Measurements from ENCODE around the gene FRMD5. TPM values are rescaled to one million over a fixed set of nuclear protein-coding genes. Genes with fewer than 3 reads are reported as not detected.

Gene FRMD5
- total RNA-seq, 1 experiment from 2014 or later = 27.2 TPM

DNA sequence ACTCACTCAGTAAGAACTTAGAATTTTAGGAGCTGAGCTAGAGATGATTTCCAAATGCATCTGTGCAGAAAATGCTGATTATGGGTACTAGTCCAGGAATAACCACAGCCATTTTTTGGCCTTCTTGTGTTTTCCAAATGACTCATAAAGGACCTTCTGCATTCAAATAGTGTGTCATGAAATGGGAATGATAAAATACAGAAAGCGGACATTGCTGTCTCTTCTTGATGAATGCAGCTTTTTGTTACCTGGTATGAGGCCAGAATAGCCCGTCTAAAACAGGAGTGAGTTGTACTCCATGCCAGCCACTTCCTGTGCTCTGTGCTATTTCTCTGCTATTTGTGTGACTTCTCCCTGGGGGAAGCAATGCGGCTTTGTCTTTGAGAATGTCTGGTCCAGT lies 20.5 kb upstream of the FRMD5 start:
- no peaks in the 10 kb centered on the region for H3K9me3 ChIP-seq (ENCODE audit: control insufficient read depth in 1 of 2, insufficient read depth in 1 of 2, low read depth in 1 of 2, low read length in 2 of 2)
- H2AFZ ChIP-seq (ENCODE audit: low read depth, low read length, poor library complexity, severe bottlenecking) = peak overlapping the region; percentile 93
- ATAC-seq (peak; percentile 75), DNase-seq (ENCODE audit: low read depth, low spot score) (peak; percentile 85)
- ChIA-PET RAD21 (ENCODE audit: low non-redundant PET in 1 of 2, low total read pairs in 2 of 2, uncharacterized antibody in 2 of 2, unreplicated experiment in 2 of 2) (no interaction called here), CTCF (interaction anchor here (1.4 kb wide), 1 partner anchor 311 kb away, joined by 3 read pairs; no protein-coding TSS in a partner anchor), POLR2A (no interaction called here)
- intact Hi-C loops (cut with micrococcal nuclease) = loop anchor here (5.0 kb wide), 1 partner anchor 287 kb away; no protein-coding TSS in a partner anchor
- BruUV-seq (replicated peaks) = no TSS peak
- peak overlapping the region; percentile 15; the same call in 1 of the 2 replicates for H3K9ac ChIP-seq (ENCODE audit: low read length)
- H3K4me3 ChIP-seq (replicated peaks in 1 of 2; ENCODE audit: low read depth in 1 of 2, low read length in 2 of 2) = peak overlapping the region in 1 of 2 experiments; percentile 27; a peak in 1 of 4 replicates
- no peaks in the 10 kb centered on the region for H3K36me3 ChIP-seq (ENCODE audit: control insufficient read depth in 1 of 2, insufficient read depth in 2 of 2, low read length in 2 of 2)
- no peaks in the 10 kb centered on the region for H3K9me2 ChIP-seq (ENCODE audit: insufficient read depth)
- H3K4me2 ChIP-seq (ENCODE audit: low read length) = peak overlapping the region; percentile 68
- H3K4me1 ChIP-seq (ENCODE audit: control insufficient read depth in 1 of 2, insufficient read depth in 2 of 2, low read length in 2 of 2) = peaks cover 18 to 56% of the 10 kb centered on the region in 2 experiments
- H3K79me2 ChIP-seq (ENCODE audit: insufficient read depth, low read length) = no peaks in the 10 kb centered on the region
- peak overlapping the region; percentile 73; the same call in 1 of the 2 replicates for H3K27ac ChIP-seq (ENCODE audit: low read depth, low read length)
- H3K27me3 ChIP-seq (ENCODE audit: insufficient read depth, low read length) = no peaks in the 10 kb centered on the region
- no peaks in the 10 kb centered on the region for H4K20me1 ChIP-seq (ENCODE audit: insufficient read depth)
- TF ChIP-seq ZFX (IDR thresholded peaks at IDR 0.05) = no peak
- peak; percentile 91 for TF ChIP-seq JUND (IDR thresholded peaks at IDR 0.05)
- TF ChIP-seq EGR1 (IDR thresholded peaks at IDR 0.05; ENCODE audit: low read depth) = no peak
- TF ChIP-seq CEBPB (IDR thresholded peaks at IDR 0.05; ENCODE audit: low read depth) = peak; percentile 59; the same call in 1 of the 2 replicates
- peak; percentile 80 for TF ChIP-seq CBX3 (IDR thresholded peaks at IDR 0.05; ENCODE audit: low read depth)
- TF ChIP-seq POLR2A (IDR thresholded peaks at IDR 0.05; ENCODE audit: borderline replicate concordance, extremely low read depth, insufficient read depth, insufficient read length) = no peak
- TF ChIP-seq RAD21 (IDR thresholded peaks at IDR 0.05; ENCODE audit: low read depth) = peak; percentile 8; the same call in 1 of the 2 replicates
- TF ChIP-seq SP1 (IDR thresholded peaks at IDR 0.05; ENCODE audit: low read depth) = peak; percentile 79
- TF ChIP-seq YY1 (IDR thresholded peaks at IDR 0.05; ENCODE audit: extremely low read depth, insufficient replicate concordance, low read depth, low read length) = peak; percentile 81
- peak; percentile 60; the same call in 1 of the 2 replicates for TF ChIP-seq SRF (IDR thresholded peaks at IDR 0.05; ENCODE audit: low read depth)
- TF ChIP-seq, protein P1, sequence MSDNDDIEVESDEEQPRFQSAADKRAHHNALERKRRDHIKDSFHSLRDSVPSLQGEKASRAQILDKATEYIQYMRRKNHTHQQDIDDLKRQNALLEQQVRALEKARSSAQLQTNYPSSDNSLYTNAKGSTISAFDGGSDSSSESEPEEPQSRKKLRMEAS (IDR thresholded peaks at IDR 0.05) = peak; percentile 41; the same call in 1 of the 2 replicates
- TF ChIP-seq EZH2 (IDR thresholded peaks at IDR 0.05) = no peak
- TF ChIP-seq ZNF274 (IDR thresholded peaks at IDR 0.05; ENCODE audit: low read depth, low read length) = no peak
- TF ChIP-seq TCF7L2 (IDR thresholded peaks at IDR 0.05; ENCODE audit: borderline replicate concordance, extremely low read depth, insufficient read depth, insufficient read length) = no peak
- TF ChIP-seq FOSL1 (IDR thresholded peaks at IDR 0.05; ENCODE audit: low read depth) = peak; percentile 93
- TF ChIP-seq EZH2phosphoT487 (IDR thresholded peaks at IDR 0.05; ENCODE audit: borderline replicate concordance) = no peak
- TF ChIP-seq, protein P2, sequence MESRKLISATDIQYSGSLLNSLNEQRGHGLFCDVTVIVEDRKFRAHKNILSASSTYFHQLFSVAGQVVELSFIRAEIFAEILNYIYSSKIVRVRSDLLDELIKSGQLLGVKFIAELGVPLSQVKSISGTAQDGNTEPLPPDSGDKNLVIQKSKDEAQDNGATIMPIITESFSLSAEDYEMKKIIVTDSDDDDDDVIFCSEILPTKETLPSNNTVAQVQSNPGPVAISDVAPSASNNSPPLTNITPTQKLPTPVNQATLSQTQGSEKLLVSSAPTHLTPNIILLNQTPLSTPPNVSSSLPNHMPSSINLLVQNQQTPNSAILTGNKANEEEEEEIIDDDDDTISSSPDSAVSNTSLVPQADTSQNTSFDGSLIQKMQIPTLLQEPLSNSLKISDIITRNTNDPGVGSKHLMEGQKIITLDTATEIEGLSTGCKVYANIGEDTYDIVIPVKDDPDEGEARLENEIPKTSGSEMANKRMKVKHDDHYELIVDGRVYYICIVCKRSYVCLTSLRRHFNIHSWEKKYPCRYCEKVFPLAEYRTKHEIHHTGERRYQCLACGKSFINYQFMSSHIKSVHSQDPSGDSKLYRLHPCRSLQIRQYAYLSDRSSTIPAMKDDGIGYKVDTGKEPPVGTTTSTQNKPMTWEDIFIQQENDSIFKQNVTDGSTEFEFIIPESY (IDR thresholded peaks at IDR 0.05; ENCODE audit: extremely low read depth, insufficient replicate concordance, low read length) = peak; percentile 55
- TF ChIP-seq, protein P3, sequence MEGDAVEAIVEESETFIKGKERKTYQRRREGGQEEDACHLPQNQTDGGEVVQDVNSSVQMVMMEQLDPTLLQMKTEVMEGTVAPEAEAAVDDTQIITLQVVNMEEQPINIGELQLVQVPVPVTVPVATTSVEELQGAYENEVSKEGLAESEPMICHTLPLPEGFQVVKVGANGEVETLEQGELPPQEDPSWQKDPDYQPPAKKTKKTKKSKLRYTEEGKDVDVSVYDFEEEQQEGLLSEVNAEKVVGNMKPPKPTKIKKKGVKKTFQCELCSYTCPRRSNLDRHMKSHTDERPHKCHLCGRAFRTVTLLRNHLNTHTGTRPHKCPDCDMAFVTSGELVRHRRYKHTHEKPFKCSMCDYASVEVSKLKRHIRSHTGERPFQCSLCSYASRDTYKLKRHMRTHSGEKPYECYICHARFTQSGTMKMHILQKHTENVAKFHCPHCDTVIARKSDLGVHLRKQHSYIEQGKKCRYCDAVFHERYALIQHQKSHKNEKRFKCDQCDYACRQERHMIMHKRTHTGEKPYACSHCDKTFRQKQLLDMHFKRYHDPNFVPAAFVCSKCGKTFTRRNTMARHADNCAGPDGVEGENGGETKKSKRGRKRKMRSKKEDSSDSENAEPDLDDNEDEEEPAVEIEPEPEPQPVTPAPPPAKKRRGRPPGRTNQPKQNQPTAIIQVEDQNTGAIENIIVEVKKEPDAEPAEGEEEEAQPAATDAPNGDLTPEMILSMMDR (IDR thresholded peaks at IDR 0.05 in 2 of 3, conservative IDR thresholded peaks at IDR 0.05 in 1 of 3; ENCODE audit: borderline replicate concordance in 1 of 3, insufficient read depth in 1 of 3, low read depth in 2 of 3, low read length in 2 of 3) = no peak
- TF ChIP-seq ELF1 (IDR thresholded peaks at IDR 0.05; ENCODE audit: borderline replicate concordance, low read depth) = no peak
- TF ChIP-seq POLR2AphosphoS5 (IDR thresholded peaks at IDR 0.05; ENCODE audit: low read depth, low read length) = peak; percentile 59
- TF ChIP-seq SIN3A (IDR thresholded peaks at IDR 0.05; ENCODE audit: low read depth) = no peak
- TF ChIP-seq, protein P4, sequence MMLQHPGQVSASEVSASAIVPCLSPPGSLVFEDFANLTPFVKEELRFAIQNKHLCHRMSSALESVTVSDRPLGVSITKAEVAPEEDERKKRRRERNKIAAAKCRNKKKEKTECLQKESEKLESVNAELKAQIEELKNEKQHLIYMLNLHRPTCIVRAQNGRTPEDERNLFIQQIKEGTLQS (IDR thresholded peaks at IDR 0.05) = no peak
